GM12878 (cell line): ENCODE data around the gene SPINT1. TPM values are rescaled to one million over a fixed set of nuclear protein-coding genes. Genes with fewer than 3 reads are reported as not detected.
A peak's percentile ranks its signal among the peaks of the same experiment; 100 is the strongest.

Source experiments
- ATAC-seq: fragments of 200-7000 bp; cut with Tn5 transposase; 3 replicates; pipeline ENCODE4 v1.9.1; 2020; ENCODE audit warnings: mild to moderate bottlenecking, moderate library complexity
- BruUV-seq: library from RNA; stranded (reverse); fragments of 400-500 nt; replicated peaks from 2 replicates; lab custom pipeline; 2021; lab: Mats Ljungman, UMichigan
- CTCF ChIA-PET: fragments of 300-600 bp; sonication (Branson Sonifier 250); formaldehyde crosslinking; extraction: SDS; loops from one replicate; lab custom pipeline; 2021; ENCODE audit warnings: inconsistent platforms; lab: Yijun Ruan, JAX
- POLR2A ChIA-PET: fragments of 350-600 bp; formaldehyde crosslinking; extraction: SDS; loops from one replicate; lab custom pipeline; 2021; ENCODE audit warnings: inconsistent platforms; lab: Charles Lee
- RAD21 ChIA-PET: fragments of 300-600 bp; sonication (Branson Sonifier 250); formaldehyde crosslinking; loops from one replicate; lab custom pipeline; 2023; ENCODE audit warnings: antibody characterized with exemption; ENCODE audit not compliant: unreplicated experiment; lab: Charles Lee
- SMC1A ChIA-PET: fragments of 300-600 bp; sonication (Branson Sonifier 250); formaldehyde crosslinking; loops from one replicate; lab custom pipeline; 2023; ENCODE audit not compliant: unreplicated experiment, uncharacterized antibody; lab: Charles Lee
- DNase-seq: peaks from one replicate; pipeline ENCODE4 v3.0.0-alpha.2; 2011; ENCODE audit warnings: low read depth, low spot score
- FAIRE-seq: peaks from 3 replicates; lab custom pipeline; 2011; peaks lifted over from hg19 to GRCh38; lab: Jason Lieb, UNC
- H2AFZ ChIP-seq: 2 replicates; pipeline ENCODE4 v1.6.0; 2011; ENCODE audit warnings: low read depth, low read length, control low read depth; ENCODE audit not compliant: control insufficient read depth
- H3K27ac ChIP-seq: 2 replicates; pipeline ENCODE4 v1.5.1; 2011; ENCODE audit warnings: control low read depth; ENCODE audit not compliant: control insufficient read depth, insufficient read depth
- H3K27me3 ChIP-seq, 2 experiments: replicated peaks in 1 of 2; 2 replicates each; pipeline versions ENCODE4 v1.6.0 to v1.6.1; 2011; ENCODE audit warnings: low read length in 1 of 2; ENCODE audit not compliant: control insufficient read depth in 2 of 2, insufficient read depth in 2 of 2
- H3K36me3 ChIP-seq, 2 experiments: 2 replicates each; pipeline ENCODE4 v1.5.1; 2011; ENCODE audit warnings: low read length in 1 of 2; ENCODE audit not compliant: control insufficient read depth in 2 of 2, insufficient read depth in 2 of 2
- H3K4me1 ChIP-seq: 2 replicates; pipeline ENCODE4 v1.6.1; 2011; ENCODE audit warnings: mild to moderate bottlenecking, low read length, moderate library complexity, mixed read lengths; ENCODE audit not compliant: control insufficient read depth, insufficient read depth
- H3K4me2 ChIP-seq: 2 replicates; pipeline ENCODE4 v1.6.0; 2011; ENCODE audit warnings: control low read depth; ENCODE audit not compliant: control insufficient read depth, insufficient read depth
- H3K4me3 ChIP-seq: fragments of 200-600 bp; sonication (generic); 2 replicates; pipeline ENCODE4 v1.5.1; 2016
- H3K79me2 ChIP-seq: 2 replicates; pipeline ENCODE4 v1.6.0; 2011; ENCODE audit warnings: low read length; ENCODE audit not compliant: control insufficient read depth, insufficient read depth
- H3K9ac ChIP-seq: 2 replicates; pipeline ENCODE4 v1.8.0; 2011; ENCODE audit warnings: low read length, control low read depth, mixed read lengths; ENCODE audit not compliant: control insufficient read depth, insufficient read depth
- H3K9me3 ChIP-seq: replicated peaks from 3 replicates; pipeline ENCODE4 v1.5.1; 2011; ENCODE audit warnings: mild to moderate bottlenecking, low read length; ENCODE audit not compliant: control insufficient read depth, insufficient read depth
- H4K20me1 ChIP-seq: 2 replicates; pipeline ENCODE4 v1.6.0; 2011; ENCODE audit not compliant: control insufficient read depth, insufficient read depth
- CBX5 ChIP-seq: sonication (generic); IDR thresholded peaks from 2 replicates; pipeline ENCODE4 v1.6.1; 2016; ENCODE audit warnings: low read depth, moderate library complexity, mild to moderate bottlenecking, inconsistent platforms
- EED ChIP-seq: sonication (generic); IDR thresholded peaks from 2 replicates; pipeline ENCODE4 v1.6.1; 2016; ENCODE audit warnings: antibody characterized with exemption, low read depth
- ETV6 ChIP-seq, 2 experiments: fragments of 450-650 bp in 1 of 2; IDR thresholded peaks in 1 of 2; conservative IDR thresholded peaks in 1 of 2; 2 replicates each; pipeline ENCODE4 v1.6.1; 2014; ENCODE audit warnings: antibody characterized with exemption in 1 of 2, borderline replicate concordance in 1 of 2, low read depth in 1 of 2, mild to moderate bottlenecking in 1 of 2, moderate library complexity in 1 of 2
- FOXK2 ChIP-seq: fragments of 450-650 bp; IDR thresholded peaks from 2 replicates; pipeline ENCODE4 v1.6.1; 2017; ENCODE audit warnings: mild to moderate bottlenecking, moderate library complexity
- GABPA ChIP-seq: IDR thresholded peaks from 2 replicates; pipeline ENCODE4 v1.6.1; 2014; ENCODE audit warnings: antibody characterized with exemption, low read depth, mild to moderate bottlenecking, inconsistent platforms
- MEF2A ChIP-seq: IDR thresholded peaks from 2 replicates; pipeline ENCODE4 v1.6.1; 2011; ENCODE audit warnings: low read depth, mild to moderate bottlenecking, low read length, moderate library complexity; ENCODE audit not compliant: insufficient read depth
- PAX8 ChIP-seq: fragments of 450-650 bp; IDR thresholded peaks from 2 replicates; pipeline ENCODE4 v1.6.1; 2017; ENCODE audit warnings: mild to moderate bottlenecking, moderate library complexity
- POU2F2 ChIP-seq: IDR thresholded peaks from 3 replicates; pipeline ENCODE4 v1.6.1; 2011; ENCODE audit warnings: low read depth, mild to moderate bottlenecking, low read length, borderline replicate concordance
- SMC3 ChIP-seq: IDR thresholded peaks from 2 replicates; pipeline ENCODE4 v1.6.1; 2011; ENCODE audit warnings: low read length, improper control_type of control experiment, borderline replicate concordance
- SREBF1 ChIP-seq: IDR thresholded peaks from 2 replicates; pipeline ENCODE4 v1.6.1; 2012; ENCODE audit warnings: mild to moderate bottlenecking, low read length
- ZNF274 ChIP-seq: IDR thresholded peaks from one replicate; pipeline ENCODE4 v1.8.0; 2011; ENCODE audit not compliant: insufficient read length, insufficient read depth
- ZNF384 ChIP-seq: IDR thresholded peaks from 2 replicates; pipeline ENCODE4 v1.6.1; 2012; ENCODE audit warnings: low read depth, mild to moderate bottlenecking, low read length, improper control_type of control experiment, borderline replicate concordance
- WGBS: methylation state at CpG from one replicate; pipeline ENCODE4 v1.1.6; 2016; ENCODE audit warnings: low lambda C conversion rate; ENCODE audit not compliant: insufficient replicate concordance, insufficient coverage; ENCODE audit errors: missing lambda C conversion rate; 5-methylcytosine and 5-hydroxymethylcytosine counted together
- in situ Hi-C: fragments of 300-500 bp; cut with MboI; formaldehyde crosslinking; loops from 9 replicates; pipeline ENCODE4 v1.14.3; 2018; ENCODE audit warnings: mixed read lengths
- intact Hi-C: fragments of 100-400 bp; cut with micrococcal nuclease; formaldehyde crosslinking; loops from one replicate; pipeline ENCODE4 v1.14.2; 2022; ENCODE audit not compliant: unreplicated experiment
- polyA plus RNA-seq, 11 experiments: library from polyadenylated mRNA; depleted of rRNA in 4 of 11; unstranded in 6 of 11; stranded (reverse) in 5 of 11; fragments of >200 nt; fragmentation: Nextera tagmentation in 4 of 11; fragmentation: Illumina TruSeq in 1 of 11; extraction: Ambion mirVana in 4 of 11; extraction: Trizol in 1 of 11; gene quantifications; 1 replicate in 1 of 11; 2 replicates in 10 of 11; pipeline versions ENCODE4 v1.2.1 to v1.2.3, GENCODE V29; 2011 to 2016; ENCODE audit warnings: inconsistent platforms in 2 of 11, missing spikeins in 2 of 11, low read depth in 1 of 11
- total RNA-seq, 4 experiments: library from RNA; depleted of rRNA in 3 of 4; stranded (reverse); fragments of >200 nt in 3 of 4; fragmentation: Illumina TruSeq in 1 of 4; extraction: Trizol in 1 of 4; gene quantifications; 2 replicates each; pipeline versions ENCODE4 v1.2.1 to v1.2.3, GENCODE V29; 2013 to 2021
- TF ChIP-seq, protein P1 (sequence below): fragments of 450-650 bp; IDR thresholded peaks from 2 replicates; pipeline ENCODE4 v1.6.1; 2017; ENCODE audit warnings: antibody characterized with exemption, mild to moderate bottlenecking, moderate library complexity
- TF ChIP-seq, protein P2 (sequence below): IDR thresholded peaks from 2 replicates; pipeline ENCODE4 v1.6.1; 2012; ENCODE audit warnings: improper control_type of control experiment, low read depth, low read length; ENCODE audit not compliant: insufficient replicate concordance

SPINT1 gene
- total and polyA plus RNA-seq, 10 of the 15 experiments (the other 5 are each of a cell fraction or from before 2014, with no cell fraction given), result 3.5 to 28.6 (median 10.2) TPM

DNA sequence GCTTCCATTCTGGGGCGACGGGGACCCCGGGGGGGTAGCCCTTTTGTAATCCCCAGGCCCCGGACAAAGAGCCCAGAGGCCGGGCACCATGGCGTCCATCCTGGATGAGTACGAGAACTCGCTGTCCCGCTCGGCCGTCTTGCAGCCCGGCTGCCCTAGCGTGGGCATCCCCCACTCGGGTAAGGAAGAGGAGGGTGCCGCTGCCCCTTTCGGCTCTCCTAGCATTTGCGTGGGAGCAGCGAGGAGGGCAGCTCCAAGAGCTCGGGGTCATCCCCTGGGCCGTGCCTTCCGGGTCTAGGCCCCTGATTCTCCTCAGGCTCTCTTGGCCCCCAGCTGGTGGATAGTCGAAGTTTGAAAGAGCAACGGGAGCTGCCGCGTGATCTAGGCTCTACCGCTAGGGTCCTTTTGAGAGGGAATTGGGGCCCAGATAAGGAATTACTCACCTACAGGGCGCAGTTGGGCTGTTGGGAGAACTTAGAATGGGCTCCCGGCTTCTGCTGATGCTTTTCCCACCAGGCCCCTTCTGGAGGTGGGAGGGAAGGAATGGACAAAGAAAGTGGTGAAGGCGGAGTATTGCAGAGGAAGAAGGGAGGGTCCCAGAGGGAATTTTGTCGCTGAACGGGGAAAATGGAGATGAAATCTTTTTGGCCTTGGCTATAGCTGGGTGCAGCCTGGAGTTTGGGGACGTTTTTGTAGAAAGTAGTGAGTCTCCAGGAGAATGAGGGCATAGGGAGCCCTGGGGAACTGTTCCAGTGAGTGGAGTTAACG lies 51.0 kb downstream of the SPINT1 start:
- Histone ChIP-seq H2AFZ (peak overlapping the region; percentile 72), H3K4me3 (peak overlapping the region; percentile 96), H3K36me3 (peaks cover 0 to 9% of the 10 kb centered on the region in 2 experiments; a peak in 3 of 4 replicates), H3K9ac (peak overlapping the region; percentile 95), H3K27me3 (no peaks in the 10 kb centered on the region), H4K20me1 (no peaks in the 10 kb centered on the region), H3K79me2 (peaks cover 20% of the 10 kb centered on the region), H3K27ac (peak overlapping the region; percentile 86), H3K4me1 (peaks cover 21% of the 10 kb centered on the region), H3K9me3 (no peaks in the 10 kb centered on the region), H3K4me2 (peak overlapping the region; percentile 93)
- in situ Hi-C loops (loop anchor here (5.0 kb wide), 1 partner anchor 38 kb away; no protein-coding TSS in a partner anchor), intact Hi-C loops (loop anchor here (1.0 to 5.0 kb wide), 5 partner anchors 22 to 216 kb away; partner anchors contain the start of gene RAD51)
- SMC1A ChIA-PET, result interaction anchor here (0.7 to 3.5 kb wide), 19 partner anchors 9 to 201 kb away, joined by 3 to 144 read pairs (median 4); partner anchors contain the start of genes RAD51 and RHOV
- POLR2A ChIA-PET, result interaction anchor here (0.5 to 4.9 kb wide), 16 partner anchors 10 to 1615 kb away, joined by 3 to 57 read pairs (median 4); partner anchors contain the start of genes CCDC32, DNAJC17, RHOV and ZFYVE19
- WGBS, result under 1% methylated on average over 33 of the region's 33 CpGs
- ATAC-seq, result peak; percentile 82
- DNase-seq, result no peak
- RAD21 ChIA-PET, result interaction anchor here (0.6 to 3.4 kb wide), 24 partner anchors 10 to 663 kb away, joined by 3 to 48 read pairs (median 6); partner anchors contain the start of genes DNAJC17, RHOV, SPINT1 and ZFYVE19
- peak; percentile 81 for FAIRE-seq
- BruUV-seq, result TSS peak; percentile 86
- CTCF ChIA-PET, result interaction anchor here (0.6 to 5.5 kb wide), 34 partner anchors 10 to 375 kb away, joined by 3 to 95 read pairs (median 4); partner anchors contain the start of genes PPP1R14D, RAD51, RHOV and SPINT1
- TF ChIP-seq ETV6 (conservative IDR thresholded peaks at IDR 0.05 in 1 of 2, IDR thresholded peaks at IDR 0.05 in 1 of 2; ENCODE audit: borderline replicate concordance in 1 of 2, low read depth in 1 of 2), result no peak; a peak in 1 of 4 replicates
- TF ChIP-seq, protein P1, sequence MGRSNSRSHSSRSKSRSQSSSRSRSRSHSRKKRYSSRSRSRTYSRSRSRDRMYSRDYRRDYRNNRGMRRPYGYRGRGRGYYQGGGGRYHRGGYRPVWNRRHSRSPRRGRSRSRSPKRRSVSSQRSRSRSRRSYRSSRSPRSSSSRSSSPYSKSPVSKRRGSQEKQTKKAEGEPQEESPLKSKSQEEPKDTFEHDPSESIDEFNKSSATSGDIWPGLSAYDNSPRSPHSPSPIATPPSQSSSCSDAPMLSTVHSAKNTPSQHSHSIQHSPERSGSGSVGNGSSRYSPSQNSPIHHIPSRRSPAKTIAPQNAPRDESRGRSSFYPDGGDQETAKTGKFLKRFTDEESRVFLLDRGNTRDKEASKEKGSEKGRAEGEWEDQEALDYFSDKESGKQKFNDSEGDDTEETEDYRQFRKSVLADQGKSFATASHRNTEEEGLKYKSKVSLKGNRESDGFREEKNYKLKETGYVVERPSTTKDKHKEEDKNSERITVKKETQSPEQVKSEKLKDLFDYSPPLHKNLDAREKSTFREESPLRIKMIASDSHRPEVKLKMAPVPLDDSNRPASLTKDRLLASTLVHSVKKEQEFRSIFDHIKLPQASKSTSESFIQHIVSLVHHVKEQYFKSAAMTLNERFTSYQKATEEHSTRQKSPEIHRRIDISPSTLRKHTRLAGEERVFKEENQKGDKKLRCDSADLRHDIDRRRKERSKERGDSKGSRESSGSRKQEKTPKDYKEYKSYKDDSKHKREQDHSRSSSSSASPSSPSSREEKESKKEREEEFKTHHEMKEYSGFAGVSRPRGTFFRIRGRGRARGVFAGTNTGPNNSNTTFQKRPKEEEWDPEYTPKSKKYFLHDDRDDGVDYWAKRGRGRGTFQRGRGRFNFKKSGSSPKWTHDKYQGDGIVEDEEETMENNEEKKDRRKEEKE, result no peak
- peak; percentile 40; the same call in 1 of the 2 replicates for TF ChIP-seq EED
- TF ChIP-seq ZNF384, result no peak
- no peak for TF ChIP-seq SREBF1
- no peak for TF ChIP-seq CBX5
- no peak for TF ChIP-seq GABPA
- TF ChIP-seq PAX8, result no peak
- TF ChIP-seq POU2F2, result no peak
- no peak for TF ChIP-seq ZNF274
- TF ChIP-seq FOXK2, result no peak
- peak; percentile 18 for TF ChIP-seq SMC3
- TF ChIP-seq MEF2A, result no peak
- TF ChIP-seq, protein P2, sequence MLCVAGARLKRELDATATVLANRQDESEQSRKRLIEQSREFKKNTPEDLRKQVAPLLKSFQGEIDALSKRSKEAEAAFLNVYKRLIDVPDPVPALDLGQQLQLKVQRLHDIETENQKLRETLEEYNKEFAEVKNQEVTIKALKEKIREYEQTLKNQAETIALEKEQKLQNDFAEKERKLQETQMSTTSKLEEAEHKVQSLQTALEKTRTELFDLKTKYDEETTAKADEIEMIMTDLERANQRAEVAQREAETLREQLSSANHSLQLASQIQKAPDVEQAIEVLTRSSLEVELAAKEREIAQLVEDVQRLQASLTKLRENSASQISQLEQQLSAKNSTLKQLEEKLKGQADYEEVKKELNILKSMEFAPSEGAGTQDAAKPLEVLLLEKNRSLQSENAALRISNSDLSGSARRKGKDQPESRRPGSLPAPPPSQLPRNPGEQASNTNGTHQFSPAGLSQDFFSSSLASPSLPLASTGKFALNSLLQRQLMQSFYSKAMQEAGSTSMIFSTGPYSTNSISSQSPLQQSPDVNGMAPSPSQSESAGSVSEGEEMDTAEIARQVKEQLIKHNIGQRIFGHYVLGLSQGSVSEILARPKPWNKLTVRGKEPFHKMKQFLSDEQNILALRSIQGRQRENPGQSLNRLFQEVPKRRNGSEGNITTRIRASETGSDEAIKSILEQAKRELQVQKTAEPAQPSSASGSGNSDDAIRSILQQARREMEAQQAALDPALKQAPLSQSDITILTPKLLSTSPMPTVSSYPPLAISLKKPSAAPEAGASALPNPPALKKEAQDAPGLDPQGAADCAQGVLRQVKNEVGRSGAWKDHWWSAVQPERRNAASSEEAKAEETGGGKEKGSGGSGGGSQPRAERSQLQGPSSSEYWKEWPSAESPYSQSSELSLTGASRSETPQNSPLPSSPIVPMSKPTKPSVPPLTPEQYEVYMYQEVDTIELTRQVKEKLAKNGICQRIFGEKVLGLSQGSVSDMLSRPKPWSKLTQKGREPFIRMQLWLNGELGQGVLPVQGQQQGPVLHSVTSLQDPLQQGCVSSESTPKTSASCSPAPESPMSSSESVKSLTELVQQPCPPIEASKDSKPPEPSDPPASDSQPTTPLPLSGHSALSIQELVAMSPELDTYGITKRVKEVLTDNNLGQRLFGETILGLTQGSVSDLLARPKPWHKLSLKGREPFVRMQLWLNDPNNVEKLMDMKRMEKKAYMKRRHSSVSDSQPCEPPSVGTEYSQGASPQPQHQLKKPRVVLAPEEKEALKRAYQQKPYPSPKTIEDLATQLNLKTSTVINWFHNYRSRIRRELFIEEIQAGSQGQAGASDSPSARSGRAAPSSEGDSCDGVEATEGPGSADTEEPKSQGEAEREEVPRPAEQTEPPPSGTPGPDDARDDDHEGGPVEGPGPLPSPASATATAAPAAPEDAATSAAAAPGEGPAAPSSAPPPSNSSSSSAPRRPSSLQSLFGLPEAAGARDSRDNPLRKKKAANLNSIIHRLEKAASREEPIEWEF, result no peak
